Fibroblast of lung (primary cell): ENCODE measurements around the gene GATA3.

Experiments used
- CTCF ChIP-seq, 2 donors: IDR thresholded peaks in 1 of 2; conservative IDR thresholded peaks in 1 of 2; 1 replicate in 1 of 2; 2 replicates in 1 of 2; pipeline ENCODE4 v1.5.1; 2011 to 2012; ENCODE audit warnings: low read length in 2 of 2, control low read depth in 1 of 2, inconsistent platforms in 1 of 2, low read depth in 1 of 2, mild to moderate bottlenecking in 1 of 2
- EZH2 ChIP-seq: IDR thresholded peaks from 2 replicates; pipeline ENCODE4 v1.5.1; 2012; ENCODE audit warnings: low read length, control low read depth, mild to moderate bottlenecking; ENCODE audit errors: missing control alignments

GRCh38 chr10:8013006-8013405, 41.5 kb upstream of the GATA3 start:
- TF ChIP-seq CTCF (conservative IDR thresholded peaks at IDR 0.05 in 1 of 2, IDR thresholded peaks at IDR 0.05 in 1 of 2; ENCODE audit: low read depth in 1 of 2, low read length in 2 of 2) = no peak
- TF ChIP-seq EZH2 = no peak
